Measurements from ENCODE around the gene RBBP9. TPM values are rescaled to one million over a fixed set of nuclear protein-coding genes. Genes with fewer than 3 reads are reported as not detected.
"Not testable (repeated sequence)": the region's sequence is repeated elsewhere in the genome, so short reads cannot be mapped to it uniquely, and the experiment has no call there.

Gene RBBP9
- total and polyA plus RNA-seq, 2 experiments from 2014 or later = 4.8 to 21.1 TPM

DNA sequence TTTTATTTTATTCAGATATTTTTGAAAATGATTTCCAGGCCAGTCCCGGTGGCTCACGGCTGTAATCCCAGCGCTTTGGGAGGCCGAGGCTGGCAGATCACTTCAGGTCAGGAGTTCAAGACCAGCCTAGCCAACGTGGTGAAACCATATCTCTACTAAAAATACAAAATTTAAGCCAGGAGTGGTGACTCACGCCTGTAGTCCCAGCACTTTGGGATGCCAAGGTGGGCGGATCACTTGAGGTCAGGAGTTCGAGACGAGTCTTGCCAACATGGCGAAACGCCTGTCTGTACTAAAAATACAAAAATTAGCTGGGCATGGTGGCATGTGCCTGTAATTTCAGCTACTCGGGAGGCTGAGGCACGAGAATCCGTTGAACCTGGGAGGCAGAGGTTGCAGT lies 29.7 kb upstream of the RBBP9 start:
- not testable (repeated sequence) for H3F3A ChIP-seq (replicated peaks; ENCODE audit: low read depth); H3K27ac ChIP-seq (ENCODE audit: low read depth); H3K4me1 ChIP-seq (ENCODE audit: insufficient read depth); H4K20me1 ChIP-seq (replicated peaks; ENCODE audit: insufficient read depth); H3K9me3 Mint-ChIP-seq; H3K27me3 Mint-ChIP-seq (ENCODE audit: insufficient read depth, low read depth, poor library complexity); H3K79me2 ChIP-seq (replicated peaks; ENCODE audit: insufficient read depth); H3K4me2 ChIP-seq; H2AFZ ChIP-seq; H3K27me3 ChIP-seq (ENCODE audit: insufficient read depth); H3K4me1 Mint-ChIP-seq; ATAC-seq; H3K9me2 ChIP-seq (ENCODE audit: insufficient read depth); DNase-seq (ENCODE audit: low spot score); H3K4me3 ChIP-seq; H3K4me3 Mint-ChIP-seq; H3K27ac Mint-ChIP-seq
- H3K36me3 Mint-ChIP-seq (ENCODE audit: low read depth) = peaks cover 74% of the 10 kb centered on the region
- H3K36me3 ChIP-seq (ENCODE audit: insufficient read depth) = peaks cover 43% of the 10 kb centered on the region

DNA sequence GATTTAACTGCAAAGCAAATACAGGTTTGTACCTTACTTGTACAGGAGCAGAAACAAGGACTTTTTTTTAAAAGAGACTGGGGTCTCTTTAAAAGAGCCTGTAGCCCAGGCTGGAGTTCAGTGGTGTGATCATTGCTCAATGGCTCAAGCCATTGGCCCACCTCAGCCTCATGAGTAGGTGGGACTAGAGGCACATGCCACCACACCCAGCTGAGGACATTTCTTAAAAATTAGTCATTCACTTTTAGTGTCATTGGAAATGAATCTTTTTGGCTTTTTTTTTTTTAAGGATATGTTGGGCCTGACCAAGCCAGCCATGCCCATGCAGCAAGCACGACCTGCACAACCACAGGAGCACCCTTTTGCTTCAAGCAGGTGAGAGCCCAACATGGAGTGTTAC lies 27.6 kb upstream of the RBBP9 start:
- Histone ChIP-seq H3K4me3 (no peak overlapping the region), H3K9me2 (ENCODE audit: insufficient read depth) (no peaks in the 10 kb centered on the region), H3K27ac (ENCODE audit: low read depth) (no peak overlapping the region), H3K79me2 (replicated peaks; ENCODE audit: insufficient read depth) (no peaks in the 10 kb centered on the region), H3F3A (replicated peaks; ENCODE audit: low read depth) (0 out of 2 replicates have a peak, but pooled peaks cover 3% of the 10 kb centered on the region), H3K27me3 (ENCODE audit: insufficient read depth) (no peaks in the 10 kb centered on the region), H3K4me2 (no peak overlapping the region), H3K36me3 (ENCODE audit: insufficient read depth) (peaks cover 32% of the 10 kb centered on the region), H3K4me1 (ENCODE audit: insufficient read depth) (no peaks in the 10 kb centered on the region), H4K20me1 (replicated peaks; ENCODE audit: insufficient read depth) (peaks cover 9% of the 10 kb centered on the region; the same call in 1 of the 2 replicates), H2AFZ (no peak overlapping the region)
- no peak overlapping the region for H3K4me3 Mint-ChIP-seq
- peaks cover 2% of the 10 kb centered on the region for H3K27me3 Mint-ChIP-seq (ENCODE audit: insufficient read depth, low read depth, poor library complexity)
- H3K36me3 Mint-ChIP-seq (ENCODE audit: low read depth) = peaks cover 58% of the 10 kb centered on the region
- no peak for DNase-seq (ENCODE audit: low spot score)
- TF ChIP-seq, protein P1, sequence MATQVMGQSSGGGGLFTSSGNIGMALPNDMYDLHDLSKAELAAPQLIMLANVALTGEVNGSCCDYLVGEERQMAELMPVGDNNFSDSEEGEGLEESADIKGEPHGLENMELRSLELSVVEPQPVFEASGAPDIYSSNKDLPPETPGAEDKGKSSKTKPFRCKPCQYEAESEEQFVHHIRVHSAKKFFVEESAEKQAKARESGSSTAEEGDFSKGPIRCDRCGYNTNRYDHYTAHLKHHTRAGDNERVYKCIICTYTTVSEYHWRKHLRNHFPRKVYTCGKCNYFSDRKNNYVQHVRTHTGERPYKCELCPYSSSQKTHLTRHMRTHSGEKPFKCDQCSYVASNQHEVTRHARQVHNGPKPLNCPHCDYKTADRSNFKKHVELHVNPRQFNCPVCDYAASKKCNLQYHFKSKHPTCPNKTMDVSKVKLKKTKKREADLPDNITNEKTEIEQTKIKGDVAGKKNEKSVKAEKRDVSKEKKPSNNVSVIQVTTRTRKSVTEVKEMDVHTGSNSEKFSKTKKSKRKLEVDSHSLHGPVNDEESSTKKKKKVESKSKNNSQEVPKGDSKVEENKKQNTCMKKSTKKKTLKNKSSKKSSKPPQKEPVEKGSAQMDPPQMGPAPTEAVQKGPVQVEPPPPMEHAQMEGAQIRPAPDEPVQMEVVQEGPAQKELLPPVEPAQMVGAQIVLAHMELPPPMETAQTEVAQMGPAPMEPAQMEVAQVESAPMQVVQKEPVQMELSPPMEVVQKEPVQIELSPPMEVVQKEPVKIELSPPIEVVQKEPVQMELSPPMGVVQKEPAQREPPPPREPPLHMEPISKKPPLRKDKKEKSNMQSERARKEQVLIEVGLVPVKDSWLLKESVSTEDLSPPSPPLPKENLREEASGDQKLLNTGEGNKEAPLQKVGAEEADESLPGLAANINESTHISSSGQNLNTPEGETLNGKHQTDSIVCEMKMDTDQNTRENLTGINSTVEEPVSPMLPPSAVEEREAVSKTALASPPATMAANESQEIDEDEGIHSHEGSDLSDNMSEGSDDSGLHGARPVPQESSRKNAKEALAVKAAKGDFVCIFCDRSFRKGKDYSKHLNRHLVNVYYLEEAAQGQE (IDR thresholded peaks at IDR 0.05; ENCODE audit: unreplicated experiment) = no peak
- TF ChIP-seq EZH2 (IDR thresholded peaks at IDR 0.05; ENCODE audit: low read depth, unreplicated experiment) (no peak), ZNF331 (CRISPR knock-in tag; IDR thresholded peaks at IDR 0.05; ENCODE audit: low read depth) (no peak), ZNF114 (CRISPR knock-in tag; IDR thresholded peaks at IDR 0.05) (no peak), STAT1 (IDR thresholded peaks at IDR 0.05; ENCODE audit: unreplicated experiment) (no peak), NANOG (IDR thresholded peaks at IDR 0.05; ENCODE audit: borderline replicate concordance) (no peak)
- TF ChIP-seq, protein P2, sequence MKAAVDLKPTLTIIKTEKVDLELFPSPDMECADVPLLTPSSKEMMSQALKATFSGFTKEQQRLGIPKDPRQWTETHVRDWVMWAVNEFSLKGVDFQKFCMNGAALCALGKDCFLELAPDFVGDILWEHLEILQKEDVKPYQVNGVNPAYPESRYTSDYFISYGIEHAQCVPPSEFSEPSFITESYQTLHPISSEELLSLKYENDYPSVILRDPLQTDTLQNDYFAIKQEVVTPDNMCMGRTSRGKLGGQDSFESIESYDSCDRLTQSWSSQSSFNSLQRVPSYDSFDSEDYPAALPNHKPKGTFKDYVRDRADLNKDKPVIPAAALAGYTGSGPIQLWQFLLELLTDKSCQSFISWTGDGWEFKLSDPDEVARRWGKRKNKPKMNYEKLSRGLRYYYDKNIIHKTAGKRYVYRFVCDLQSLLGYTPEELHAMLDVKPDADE (IDR thresholded peaks at IDR 0.05) = no peak
- TF ChIP-seq, protein P3, sequence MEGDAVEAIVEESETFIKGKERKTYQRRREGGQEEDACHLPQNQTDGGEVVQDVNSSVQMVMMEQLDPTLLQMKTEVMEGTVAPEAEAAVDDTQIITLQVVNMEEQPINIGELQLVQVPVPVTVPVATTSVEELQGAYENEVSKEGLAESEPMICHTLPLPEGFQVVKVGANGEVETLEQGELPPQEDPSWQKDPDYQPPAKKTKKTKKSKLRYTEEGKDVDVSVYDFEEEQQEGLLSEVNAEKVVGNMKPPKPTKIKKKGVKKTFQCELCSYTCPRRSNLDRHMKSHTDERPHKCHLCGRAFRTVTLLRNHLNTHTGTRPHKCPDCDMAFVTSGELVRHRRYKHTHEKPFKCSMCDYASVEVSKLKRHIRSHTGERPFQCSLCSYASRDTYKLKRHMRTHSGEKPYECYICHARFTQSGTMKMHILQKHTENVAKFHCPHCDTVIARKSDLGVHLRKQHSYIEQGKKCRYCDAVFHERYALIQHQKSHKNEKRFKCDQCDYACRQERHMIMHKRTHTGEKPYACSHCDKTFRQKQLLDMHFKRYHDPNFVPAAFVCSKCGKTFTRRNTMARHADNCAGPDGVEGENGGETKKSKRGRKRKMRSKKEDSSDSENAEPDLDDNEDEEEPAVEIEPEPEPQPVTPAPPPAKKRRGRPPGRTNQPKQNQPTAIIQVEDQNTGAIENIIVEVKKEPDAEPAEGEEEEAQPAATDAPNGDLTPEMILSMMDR (conservative IDR thresholded peaks at IDR 0.05; ENCODE audit: low read depth in 2 of 2) = no peak
- H3K27ac Mint-ChIP-seq = no peak overlapping the region
- H3K9me3 Mint-ChIP-seq = no peaks in the 10 kb centered on the region
- ATAC-seq = no peak
- H3K4me1 Mint-ChIP-seq = no peaks in the 10 kb centered on the region
